ENCODE data around the gene OR4D11.

Gene OR4D11

GRCh38 chr11:59550368-59550841 is 47.0 kb downstream of the OR4D11 start:
- DNase-seq: peak; percentile 91

GRCh38 chr11:59550842-59551658 is 47.7 kb downstream of the OR4D11 start:
- peak; percentile 87 for DNase-seq

GRCh38 chr11:59551659-59552521 is 48.5 kb downstream of the OR4D11 start:
- peak; percentile 34 for DNase-seq

GRCh38 chr11:59552844-59553243 is 49.5 kb downstream of the OR4D11 start:
- DNase-seq: no peak

GRCh38 chr11:59553323-59553722 is 49.9 kb downstream of the OR4D11 start:
- no peak for DNase-seq
